GM23338 (cell line): ENCODE data around the gene GAP43.

Source experiments
- CREB1 ChIP-seq: fragments of 250-450 bp; sonication (Bioruptor Pico); IDR thresholded peaks from 2 replicates; pipeline ENCODE4 v1.5.0; 2020; ENCODE audit warnings: low read depth, mild to moderate bottlenecking, moderate library complexity
- CTCF ChIP-seq, 2 experiments: fragments of 200-600 bp in 1 of 2; sonication (generic) in 1 of 2; conservative IDR thresholded peaks; 2 replicates each; pipeline versions ENCODE4 v1.5.1 to v1.6.1; 2016 to 2017; ENCODE audit warnings: antibody characterized with exemption in 2 of 2, low read depth in 2 of 2, mild to moderate bottlenecking in 2 of 2, moderate library complexity in 1 of 2
- ETS1 ChIP-seq: IDR thresholded peaks from 2 replicates; pipeline ENCODE4 v1.6.1; 2016; ENCODE audit warnings: antibody characterized with exemption
- EZH2 ChIP-seq: fragments of 200-600 bp; sonication (generic); IDR thresholded peaks from one replicate; pipeline ENCODE4 v1.8.0; 2017; ENCODE audit warnings: antibody characterized with exemption, mild to moderate bottlenecking, low read depth; ENCODE audit not compliant: unreplicated experiment
- EZH2phosphoT487 ChIP-seq: fragments of 200-600 bp; sonication (generic); IDR thresholded peaks from one replicate; pipeline ENCODE4 v1.8.1; 2018; ENCODE audit warnings: antibody characterized with exemption; ENCODE audit not compliant: unreplicated experiment
- JUNB ChIP-seq: IDR thresholded peaks from one replicate; pipeline ENCODE4 v1.6.1; 2016; ENCODE audit warnings: antibody characterized with exemption; ENCODE audit not compliant: unreplicated experiment
- NANOG ChIP-seq: IDR thresholded peaks from 2 replicates; pipeline ENCODE4 v1.6.1; 2016; ENCODE audit warnings: antibody characterized with exemption, borderline replicate concordance
- POLR2AphosphoS5 ChIP-seq: IDR thresholded peaks from 2 replicates; pipeline ENCODE4 v1.6.1; 2016; ENCODE audit warnings: antibody characterized with exemption, low read depth
- REST ChIP-seq: IDR thresholded peaks from one replicate; pipeline ENCODE4 v1.6.1; 2018; ENCODE audit warnings: antibody characterized with exemption; ENCODE audit not compliant: unreplicated experiment
- ZNF462 ChIP-seq: fragments of 250-450 bp; sonication (Bioruptor Pico); IDR thresholded peaks from 2 replicates; pipeline ENCODE4 v1.5.0; 2020; ENCODE audit warnings: mild to moderate bottlenecking, moderate library complexity

- TF ChIP-seq REST (no peak), CTCF (conservative IDR thresholded peaks at IDR 0.05; ENCODE audit: low read depth in 2 of 2) (no peak), ZNF462 (CRISPR knock-in tag) (no peak), EZH2phosphoT487 (no peak), JUNB (no peak), CREB1 (CRISPR knock-in tag) (no peak), POLR2AphosphoS5 (no peak), ETS1 (no peak), NANOG (no peak), EZH2 (no peak)
These were observed 118.3 kb downstream of the GAP43 start for GRCh38 chr3:115741650-115742049.
